Fibroblast of lung (primary cell): ENCODE results near the gene PDLIM5.

Experiments
- CTCF ChIP-seq, 2 donors: IDR thresholded peaks in 1 of 2; conservative IDR thresholded peaks in 1 of 2; 1 replicate in 1 of 2; 2 replicates in 1 of 2; pipeline ENCODE4 v1.5.1; 2011 to 2012; ENCODE audit warnings: low read length in 2 of 2, control low read depth in 1 of 2, inconsistent platforms in 1 of 2, low read depth in 1 of 2, mild to moderate bottlenecking in 1 of 2
- EZH2 ChIP-seq: IDR thresholded peaks from 2 replicates; pipeline ENCODE4 v1.5.1; 2012; ENCODE audit warnings: low read length, control low read depth, mild to moderate bottlenecking; ENCODE audit errors: missing control alignments

DNA sequence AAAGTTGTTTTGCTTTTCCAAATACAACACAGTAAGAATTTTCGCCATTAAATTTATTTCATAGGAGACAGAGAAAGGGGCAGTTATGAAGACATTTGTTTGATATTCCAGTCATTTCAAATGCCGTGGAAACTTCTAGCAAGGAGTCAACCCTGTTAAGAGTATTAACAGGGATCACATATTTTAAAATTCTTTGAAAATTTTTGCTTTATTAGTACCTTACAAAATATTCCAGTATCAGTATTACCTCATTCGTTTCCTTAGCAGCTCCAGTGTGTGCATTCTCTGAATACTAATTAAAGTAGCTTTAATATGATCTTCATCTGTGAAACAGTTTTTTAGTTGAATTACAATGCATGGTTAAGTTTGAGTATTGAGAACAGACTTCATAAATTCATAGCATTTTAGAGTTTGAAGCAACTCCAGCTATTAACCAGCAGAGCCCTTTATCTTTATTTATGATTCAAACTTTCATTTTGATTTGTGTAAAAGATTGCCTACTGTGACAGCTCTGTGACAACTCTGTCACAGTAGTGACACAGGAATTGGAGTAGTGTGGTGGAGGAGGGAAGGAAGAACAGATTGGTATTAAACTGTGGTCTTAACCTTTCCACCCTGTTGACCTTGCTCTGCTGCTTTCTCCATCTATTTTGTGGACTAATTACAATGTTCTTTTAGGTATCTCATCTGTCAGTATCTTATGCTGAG lies 86.3 kb downstream of the PDLIM5 start:
- TF ChIP-seq EZH2 (no peak), CTCF (conservative IDR thresholded peaks at IDR 0.05 in 1 of 2, IDR thresholded peaks at IDR 0.05 in 1 of 2; ENCODE audit: low read depth in 1 of 2, low read length in 2 of 2) (no peak)
